HG02840 (cell line): ENCODE results near the gene DYNLT4.
"Not testable (repeated sequence)": the region's sequence is repeated elsewhere in the genome, so short reads cannot be mapped to it uniquely, and the experiment has no call there.

Source experiments
- ATAC-seq: cut with Tn5 transposase; IDR thresholded peaks from one replicate; pipeline ENCODE4 v1.9.1; 2021; ENCODE audit warnings: mild to moderate bottlenecking, moderate library complexity, moderate number of reproducible peaks; ENCODE audit not compliant: unreplicated experiment, low FRiP score

DYNLT4 gene

GRCh38 chr1:44775078-44775929 lies 31.8 kb downstream of the DYNLT4 start, which contains the start of gene RPS8:
RPS8 (plus strand) TSS chr1:44775540; CDS start chr1:44775597, 57 bp downstream.
- ATAC-seq, result peak; percentile 66

- ATAC-seq, result not testable (repeated sequence)
Observed at GRCh38 chr1:44766421-44766820, 40.7 kb downstream of the DYNLT4 start.

DNA sequence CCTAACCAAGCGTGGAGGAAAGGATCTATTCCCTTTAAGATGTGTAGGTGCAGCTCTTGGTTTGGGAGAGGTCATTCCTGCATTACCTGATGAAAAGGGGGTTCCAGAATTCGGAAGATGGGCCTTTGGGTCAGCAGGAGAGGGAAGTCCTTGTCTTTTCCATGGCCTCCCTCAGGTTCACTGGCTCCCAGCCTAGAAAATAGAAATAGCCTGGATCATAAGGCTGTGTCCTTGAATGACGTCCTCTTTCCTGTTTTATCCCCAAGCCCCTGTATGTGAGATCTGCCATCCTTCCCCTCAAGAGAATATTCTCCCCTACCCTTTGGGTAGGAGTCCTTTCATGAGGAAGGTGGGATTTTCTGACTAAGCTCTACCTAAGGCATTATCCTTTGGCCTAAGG lies 46.3 kb downstream of the DYNLT4 start:
- ATAC-seq, result no peak

GRCh38 chr1:44759077-44759476 lies 48.1 kb downstream of the DYNLT4 start:
- no peak for ATAC-seq

DNA sequence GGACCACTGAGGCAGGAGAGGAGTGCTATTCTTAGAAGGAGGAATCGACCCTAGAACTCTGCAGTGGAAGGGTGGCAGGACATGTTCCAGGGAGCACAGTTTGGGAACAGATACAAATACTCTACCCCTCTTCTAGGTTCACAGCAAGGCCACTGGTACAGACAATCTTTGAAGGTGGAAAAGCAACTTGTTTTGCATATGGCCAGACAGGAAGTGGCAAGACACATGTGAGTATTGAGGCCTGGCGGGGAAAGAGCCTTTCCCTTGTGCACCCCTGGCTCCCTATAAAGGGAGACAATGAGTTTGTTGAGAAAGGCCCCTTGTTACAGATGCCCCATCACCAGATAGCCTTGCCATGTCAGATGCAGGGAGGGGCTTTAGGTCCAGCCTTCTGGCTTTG lies 49.7 kb downstream of the DYNLT4 start:
- ATAC-seq, result no peak
